ENCODE data around the gene NMRAL1. TPM values are rescaled to one million over a fixed set of nuclear protein-coding genes. Genes with fewer than 3 reads are reported as not detected.

NMRAL1 gene
- total and polyA plus RNA-seq, 9 donors = 15.0 to 72.7 (median 51.5) TPM

- Histone ChIP-seq H3K27me3 (no peaks in the 10 kb centered on the region), H3K27ac (no peak overlapping the region), H3K9me3 (no peaks in the 10 kb centered on the region), H3K4me1 (ENCODE audit: insufficient read depth) (no peaks in the 10 kb centered on the region), H3K4me3 (no peak overlapping the region), H3K36me3 (no peaks in the 10 kb centered on the region)
- 67 to 77% (median 75%) methylated on average over 5 of the region's 5 CpGs for WGBS, 3 donors
- intact Hi-C loops (cut with DNase I) = loop anchor here in 1 of 4 donors (5.0 kb wide), 1 partner anchor 1326 kb away; no protein-coding TSS in a partner anchor
- TF ChIP-seq EP300 (IDR thresholded peaks at IDR 0.05) (no peak), CTCF (IDR thresholded peaks at IDR 0.05) (no peak), POLR2A (IDR thresholded peaks at IDR 0.05) (no peak)
- no peak for DNase-seq
These were observed 13.6 kb upstream of the NMRAL1 start for GRCh38 chr16:4487955-4488498.

DNA sequence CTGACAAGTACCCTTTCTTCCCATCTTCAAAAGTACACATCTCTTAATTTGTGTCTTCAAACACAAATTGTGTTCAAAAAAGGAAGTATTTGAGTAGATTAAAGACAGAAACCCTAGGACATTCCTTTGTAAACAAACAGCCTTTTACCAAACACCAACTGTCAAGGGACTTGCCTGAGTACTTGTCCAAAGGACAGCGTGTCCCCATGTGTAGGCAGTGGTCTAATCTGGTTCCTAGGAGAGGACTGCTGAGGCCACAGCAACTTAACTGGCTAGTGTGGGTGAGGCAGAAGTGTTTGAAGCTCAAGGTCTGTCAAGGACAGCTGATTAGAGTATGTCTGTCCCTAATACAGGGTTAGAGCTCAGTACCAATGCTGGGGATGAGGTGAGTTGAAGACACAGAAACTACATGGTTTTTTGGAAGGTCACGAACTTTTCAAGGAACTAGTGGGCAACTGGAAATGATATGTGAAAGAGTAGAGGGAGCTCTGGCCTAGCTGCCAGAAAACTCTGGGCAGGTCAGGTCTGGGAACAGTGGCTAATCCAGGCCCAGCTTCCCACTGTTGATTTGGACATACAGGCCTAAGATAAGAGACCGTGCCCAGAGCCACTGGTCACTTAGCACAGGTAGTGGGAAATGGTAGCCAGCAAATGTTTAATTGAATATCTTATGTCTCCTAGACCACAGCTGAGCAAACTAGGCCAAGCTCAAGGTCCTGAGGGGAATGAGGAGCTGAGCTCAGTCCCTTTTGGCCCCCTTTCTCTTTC, 11.9 kb upstream of the NMRAL1 start:
- Histone ChIP-seq H3K36me3 (no peaks in the 10 kb centered on the region), H3K4me1 (ENCODE audit: insufficient read depth) (no peaks in the 10 kb centered on the region), H3K4me3 (no peak overlapping the region), H3K27me3 (no peaks in the 10 kb centered on the region), H3K9me3 (no peaks in the 10 kb centered on the region), H3K27ac (no peak overlapping the region)
- TF ChIP-seq EP300 (IDR thresholded peaks at IDR 0.05) = no peak
- TF ChIP-seq POLR2A (IDR thresholded peaks at IDR 0.05) = no peak
- no peak for TF ChIP-seq CTCF (IDR thresholded peaks at IDR 0.05)
- 94 to 96% (median 94%) methylated on average over 3 of the region's 3 CpGs for WGBS, 3 donors
- intact Hi-C loops (cut with DNase I) = loop anchor here in 1 of 4 donors (5.0 kb wide), 1 partner anchor 1324 kb away; no protein-coding TSS in a partner anchor
- DNase-seq = no peak

DNA sequence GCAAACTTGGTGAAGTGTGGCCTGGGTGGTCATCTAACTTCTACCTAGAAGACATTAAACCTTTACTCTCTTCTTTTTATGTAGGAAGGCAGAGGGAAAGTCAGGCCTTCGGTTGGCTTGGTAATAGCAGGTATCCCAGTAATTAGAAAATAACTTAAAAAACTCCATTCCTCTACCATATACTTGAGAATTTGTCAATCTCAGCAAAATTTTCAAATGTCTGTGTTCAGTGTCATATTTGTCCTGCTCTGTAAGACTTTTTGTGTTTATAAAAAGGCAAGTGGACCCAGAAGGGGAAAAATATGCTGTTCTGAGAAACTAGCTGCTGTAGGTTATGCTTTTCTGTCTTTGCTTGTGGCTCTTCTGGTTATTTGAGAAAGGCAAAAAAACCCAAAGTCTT, 7.5 kb upstream of the NMRAL1 start:
- 81 to 87% (median 83%) methylated on average over 1 of the region's 1 CpG for WGBS, 3 donors
- intact Hi-C loops (cut with DNase I) = no loop called here
- H3K36me3 ChIP-seq = no peaks in the 10 kb centered on the region
- TF ChIP-seq POLR2A (IDR thresholded peaks at IDR 0.05) (no peak), EP300 (IDR thresholded peaks at IDR 0.05) (no peak), CTCF (IDR thresholded peaks at IDR 0.05) (no peak)
- no peaks in the 10 kb centered on the region for H3K27me3 ChIP-seq
- DNase-seq = no peak
- no peaks in the 10 kb centered on the region for H3K9me3 ChIP-seq
- H3K27ac ChIP-seq = no peak overlapping the region
- no peaks in the 10 kb centered on the region for H3K4me1 ChIP-seq (ENCODE audit: insufficient read depth)
- H3K4me3 ChIP-seq = no peak overlapping the region

DNA sequence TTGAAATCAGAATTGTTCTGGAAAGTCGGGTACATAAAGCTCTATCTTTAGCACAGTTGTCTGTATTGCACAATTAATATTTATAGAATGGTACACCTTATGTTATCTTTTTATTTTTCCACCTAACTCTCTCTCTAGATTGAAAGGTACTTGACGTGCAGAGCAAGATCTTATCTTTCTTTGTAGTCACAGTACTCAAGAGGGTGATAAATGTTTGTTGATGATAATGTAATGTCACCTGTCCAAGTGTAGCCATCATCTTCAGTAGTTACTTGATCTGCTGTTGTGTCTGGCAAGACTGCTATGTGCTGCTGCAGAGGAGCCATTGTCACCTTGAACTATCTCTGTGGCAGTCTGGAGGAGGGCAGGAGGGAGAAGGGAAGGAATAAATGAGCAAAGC, 7.1 kb upstream of the NMRAL1 start:
- Histone ChIP-seq H3K9me3 (no peaks in the 10 kb centered on the region), H3K4me3 (no peak overlapping the region), H3K4me1 (ENCODE audit: insufficient read depth) (no peaks in the 10 kb centered on the region), H3K27me3 (no peaks in the 10 kb centered on the region), H3K27ac (no peak overlapping the region), H3K36me3 (no peaks in the 10 kb centered on the region)
- no peak for DNase-seq
- 77 to 79% (median 77%) methylated on average over 2 of the region's 2 CpGs for WGBS, 3 donors
- no peak for TF ChIP-seq CTCF (IDR thresholded peaks at IDR 0.05)
- TF ChIP-seq POLR2A (IDR thresholded peaks at IDR 0.05) = no peak
- intact Hi-C loops (cut with DNase I) = no loop called here

Data from ovary (tissue), 9 donors.